Measurements from ENCODE around the gene ELOVL1. TPM values are rescaled to one million over a fixed set of nuclear protein-coding genes. Genes with fewer than 3 reads are reported as not detected.
A peak's percentile ranks its signal among the peaks of the same experiment; 100 is the strongest.

Gene ELOVL1
- polyA plus RNA-seq, 3 donors from 2014 or later = 99.8 to 189 (median 113) TPM

GRCh38 chr1:43392702-43393101 is 24.9 kb upstream of the ELOVL1 start:
- H3K27ac Mint-ChIP-seq = peak overlapping the region in 2 of 6 donors; percentile 0 to 22
- peaks cover 41 to 65% of the 10 kb centered on the region in 2 donors for H3K4me1 Mint-ChIP-seq
- no peaks in the 10 kb centered on the region for H3K9me3 Mint-ChIP-seq
- H3K36me3 Mint-ChIP-seq = peaks cover 0 to 4% (median 0%) of the 10 kb centered on the region in 3 donors
- H3K4me3 Mint-ChIP-seq = no peak overlapping the region
- DNase-seq = no peak
- H3K27me3 Mint-ChIP-seq (ENCODE audit: low read depth in 3 of 3) = peaks cover 0 to 3% (median 3%) of the 10 kb centered on the region in 3 donors

- H3K36me3 Mint-ChIP-seq = peaks cover 10 to 26% (median 15%) of the 10 kb centered on the region in 3 donors
- H3K4me1 Mint-ChIP-seq = peaks cover 39 to 57% of the 10 kb centered on the region in 2 donors
- peaks cover 0 to 4% (median 3%) of the 10 kb centered on the region in 3 donors for H3K27me3 Mint-ChIP-seq (ENCODE audit: low read depth in 3 of 3)
Measured at GRCh38 chr1:43389326-43390313, 21.8 kb upstream of the ELOVL1 start, which contains the start of the genes MED8 and SZT2. Gene MED8, minus strand, starts transcription at chr1:43389800. Its CDS starts 36 bp downstream, at chr1:43389764. Gene SZT2, plus strand, starts transcription at chr1:43389899. Its CDS starts 70 bp downstream, at chr1:43389969.

DNA sequence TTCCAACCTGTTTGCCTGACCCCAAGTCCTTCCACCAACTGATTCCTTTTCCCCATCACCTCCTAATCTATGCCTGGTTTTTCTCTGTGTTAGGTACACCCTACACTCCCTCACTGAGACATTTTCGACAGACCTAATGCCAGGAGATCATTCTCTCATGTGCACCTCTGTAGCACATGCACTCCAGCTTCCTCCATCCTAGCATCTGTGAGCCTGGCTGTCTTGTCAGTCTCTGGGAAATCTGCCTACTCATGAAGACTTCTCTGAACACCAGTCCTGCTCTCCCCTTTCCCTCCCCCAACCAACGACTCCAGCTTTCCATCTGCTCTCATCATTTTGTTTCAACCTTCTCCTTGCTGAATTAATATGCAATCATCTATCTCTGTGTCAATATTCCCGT is 20.8 kb upstream of the ELOVL1 start:
- DNase-seq = no peak
- Mint-ChIP-seq H3K27me3 (ENCODE audit: low read depth in 3 of 3) (peaks cover 0 to 4% (median 3%) of the 10 kb centered on the region in 3 donors), H3K4me3 (peak overlapping the region; percentile 98 to 100 (median 100)), H3K36me3 (peaks cover 10 to 36% (median 15%) of the 10 kb centered on the region in 3 donors), H3K9me3 (no peaks in the 10 kb centered on the region), H3K4me1 (peaks cover 39 to 53% of the 10 kb centered on the region in 2 donors), H3K27ac (peak overlapping the region; percentile 97 to 100 (median 100))

More at GRCh38 chr1:43389326-43390313, 21.8 kb upstream of the ELOVL1 start, which contains the start of the genes MED8 and SZT2:
- Mint-ChIP-seq H3K9me3 (no peaks in the 10 kb centered on the region), H3K4me3 (peak within 1 kb of the TSS; percentile 98 to 100 (median 100)), H3K27ac (peak within 1 kb of the TSS; percentile 97 to 100 (median 100))
- peak; percentile 93 to 94 (median 94) for DNase-seq

GRCh38 chr1:43387976-43388599 is 20.3 kb upstream of the ELOVL1 start:
- Mint-ChIP-seq H3K4me1 (peaks cover 39 to 48% of the 10 kb centered on the region in 2 donors), H3K27ac (peak overlapping the region; percentile 97 to 100 (median 100)), H3K9me3 (no peaks in the 10 kb centered on the region), H3K36me3 (peaks cover 10 to 41% (median 17%) of the 10 kb centered on the region in 3 donors), H3K27me3 (ENCODE audit: low read depth in 3 of 3) (peaks cover 0 to 4% (median 3%) of the 10 kb centered on the region in 3 donors), H3K4me3 (peak overlapping the region; percentile 98 to 100 (median 100))
- DNase-seq = no peak

DNA sequence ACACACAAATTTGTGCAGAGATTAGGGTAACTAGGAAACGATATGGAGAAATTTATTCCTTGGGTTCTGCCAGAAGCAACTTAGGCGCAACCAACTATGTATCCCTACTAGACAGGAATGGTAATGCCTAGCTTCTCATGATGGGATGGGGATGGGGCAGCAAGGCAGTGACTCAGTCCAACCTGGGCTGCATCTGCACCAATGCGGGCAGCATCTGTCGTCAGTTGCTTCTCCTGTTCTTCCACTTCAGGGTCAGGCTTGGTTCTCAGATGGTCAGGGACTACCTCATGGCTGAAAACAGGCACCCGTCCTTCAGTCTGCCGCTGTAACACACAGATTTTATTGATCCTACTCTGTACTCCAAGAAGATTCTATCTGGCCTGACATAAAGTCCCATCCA is 18.9 kb upstream of the ELOVL1 start:
- no peak overlapping the region for H3K4me3 Mint-ChIP-seq
- DNase-seq = no peak
- peaks cover 13 to 53% (median 24%) of the 10 kb centered on the region in 3 donors for H3K36me3 Mint-ChIP-seq
- no peaks in the 10 kb centered on the region for H3K9me3 Mint-ChIP-seq
- peaks cover 0 to 4% (median 3%) of the 10 kb centered on the region in 3 donors for H3K27me3 Mint-ChIP-seq (ENCODE audit: low read depth in 3 of 3)
- peak overlapping the region in 1 of 6 donors; percentile 8 for H3K27ac Mint-ChIP-seq
- peaks cover 34 to 43% of the 10 kb centered on the region in 2 donors for H3K4me1 Mint-ChIP-seq

GRCh38 chr1:43383449-43383848 is 15.6 kb upstream of the ELOVL1 start:
- DNase-seq = no peak
- H3K27me3 Mint-ChIP-seq (ENCODE audit: low read depth in 3 of 3) = peaks cover 0 to 1% (median 0%) of the 10 kb centered on the region in 3 donors
- peaks cover 13 to 58% (median 24%) of the 10 kb centered on the region in 3 donors for H3K36me3 Mint-ChIP-seq
- no peak overlapping the region for H3K27ac Mint-ChIP-seq
- H3K4me3 Mint-ChIP-seq = no peak overlapping the region
- H3K9me3 Mint-ChIP-seq = no peaks in the 10 kb centered on the region
- H3K4me1 Mint-ChIP-seq = peaks cover 13 to 19% of the 10 kb centered on the region in 2 donors

GRCh38 chr1:43382027-43382779 is 14.4 kb upstream of the ELOVL1 start:
- H3K4me1 Mint-ChIP-seq = peaks cover 6 to 8% of the 10 kb centered on the region in 2 donors
- H3K4me3 Mint-ChIP-seq = no peak overlapping the region
- no peak for DNase-seq
- H3K27ac Mint-ChIP-seq = peak overlapping the region in 3 of 6 donors; percentile 22 to 54 (median 54)
- H3K9me3 Mint-ChIP-seq = no peaks in the 10 kb centered on the region
- peaks cover 0 to 1% (median 0%) of the 10 kb centered on the region in 3 donors for H3K27me3 Mint-ChIP-seq (ENCODE audit: low read depth in 3 of 3)
- peaks cover 13 to 58% (median 24%) of the 10 kb centered on the region in 3 donors for H3K36me3 Mint-ChIP-seq

GRCh38 chr1:43381612-43382011 is 13.8 kb upstream of the ELOVL1 start:
- no peak overlapping the region for H3K4me3 Mint-ChIP-seq
- peaks cover 0 to 1% (median 0%) of the 10 kb centered on the region in 3 donors for H3K27me3 Mint-ChIP-seq (ENCODE audit: low read depth in 3 of 3)
- H3K27ac Mint-ChIP-seq = peak overlapping the region in 5 of 6 donors; percentile 30 to 71 (median 56)
- peaks cover 7 to 54% (median 19%) of the 10 kb centered on the region in 3 donors for H3K36me3 Mint-ChIP-seq
- H3K9me3 Mint-ChIP-seq = no peaks in the 10 kb centered on the region
- DNase-seq = no peak
- peaks cover 6 to 8% of the 10 kb centered on the region in 2 donors for H3K4me1 Mint-ChIP-seq

DNA sequence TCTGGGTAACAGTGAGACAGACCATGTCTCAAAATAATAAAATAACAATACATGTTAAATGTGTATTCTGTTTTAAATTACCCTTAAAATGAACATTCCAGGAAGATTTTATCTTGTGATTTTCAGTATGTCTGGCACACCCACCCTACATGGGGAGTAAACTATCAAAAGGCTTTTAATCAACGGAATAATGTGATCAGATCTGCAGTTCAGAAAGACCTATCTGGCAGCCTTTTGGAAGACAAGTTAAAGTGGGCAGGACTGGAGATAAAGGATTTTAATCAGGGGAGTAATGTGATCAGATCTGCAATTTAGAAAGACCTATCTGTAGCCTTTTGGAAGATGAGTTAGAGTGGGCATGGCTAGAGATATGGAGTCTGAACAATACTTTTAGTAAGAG is 11.7 kb upstream of the ELOVL1 start:
- Mint-ChIP-seq H3K4me1 (peaks cover 6 to 8% of the 10 kb centered on the region in 2 donors), H3K27ac (no peak overlapping the region), H3K4me3 (no peak overlapping the region), H3K36me3 (peaks cover 4 to 34% (median 9%) of the 10 kb centered on the region in 3 donors), H3K9me3 (no peaks in the 10 kb centered on the region), H3K27me3 (ENCODE audit: low read depth in 3 of 3) (no peaks in the 10 kb centered on the region)
- no peak for DNase-seq

- Mint-ChIP-seq H3K9me3 (no peaks in the 10 kb centered on the region), H3K36me3 (peaks cover 1 to 18% (median 4%) of the 10 kb centered on the region in 3 donors), H3K4me3 (no peak overlapping the region), H3K27me3 (ENCODE audit: low read depth in 3 of 3) (no peaks in the 10 kb centered on the region), H3K4me1 (peaks cover 6 to 8% of the 10 kb centered on the region in 2 donors), H3K27ac (no peak overlapping the region)
- no peak for DNase-seq
Measured at GRCh38 chr1:43377831-43378230, 10.0 kb upstream of the ELOVL1 start.

GRCh38 chr1:43376723-43377235 is 9.0 kb upstream of the ELOVL1 start:
- Mint-ChIP-seq H3K4me1 (peaks cover 5 to 7% of the 10 kb centered on the region in 2 donors), H3K9me3 (no peaks in the 10 kb centered on the region), H3K27ac (peak overlapping the region in 2 of 6 donors; percentile 0 to 2), H3K4me3 (no peak overlapping the region), H3K36me3 (peaks cover 0 to 10% (median 0%) of the 10 kb centered on the region in 3 donors), H3K27me3 (ENCODE audit: low read depth in 3 of 3) (no peaks in the 10 kb centered on the region)
- DNase-seq = no peak

DNA sequence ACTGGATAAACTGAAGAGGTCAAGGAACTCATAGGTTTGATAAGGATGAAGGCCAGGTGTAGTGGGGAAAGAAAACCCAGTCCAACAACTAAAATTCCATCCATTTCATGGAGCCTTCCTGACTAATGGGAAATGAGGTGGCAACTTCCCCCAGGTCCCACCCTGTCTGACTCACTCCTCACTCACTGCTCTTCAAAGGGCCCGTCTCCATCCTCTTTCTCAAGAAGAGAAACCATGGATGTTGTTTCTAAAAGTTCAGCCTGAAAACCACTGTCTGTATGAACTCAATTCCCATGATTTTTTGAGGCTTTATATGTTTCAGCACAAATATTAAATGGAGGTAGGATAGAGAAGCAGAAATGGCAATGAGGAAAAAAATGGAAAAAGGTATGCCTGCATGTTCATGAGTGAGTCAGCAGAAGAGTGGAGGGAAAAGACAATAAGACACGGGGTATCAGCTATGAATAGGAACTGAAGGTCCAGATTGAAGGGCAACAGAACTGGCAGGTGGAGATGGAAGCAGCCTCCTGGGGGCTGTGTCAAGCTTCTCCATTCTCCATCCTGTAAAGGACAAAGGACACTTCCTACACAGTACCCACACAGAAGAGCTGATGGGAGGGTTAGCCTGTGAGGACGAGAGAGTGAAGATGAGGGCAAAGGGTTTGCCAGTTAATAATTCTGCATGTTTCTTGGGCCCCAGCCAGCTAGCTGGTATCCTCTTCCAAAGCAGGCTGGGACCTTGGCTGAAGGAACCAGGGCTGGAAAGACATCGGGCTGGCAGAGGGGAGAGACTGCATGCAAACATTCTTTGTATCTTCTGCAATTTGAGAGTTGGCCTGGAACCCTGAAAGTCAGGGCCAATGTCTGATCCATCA is 5.5 kb upstream of the ELOVL1 start:
- H3K4me1 Mint-ChIP-seq = peaks cover 14 to 17% of the 10 kb centered on the region in 2 donors
- no peaks in the 10 kb centered on the region for H3K9me3 Mint-ChIP-seq
- H3K36me3 Mint-ChIP-seq = no peaks in the 10 kb centered on the region
- no peaks in the 10 kb centered on the region for H3K27me3 Mint-ChIP-seq (ENCODE audit: low read depth in 3 of 3)
- no peak overlapping the region for H3K27ac Mint-ChIP-seq
- H3K4me3 Mint-ChIP-seq = no peak overlapping the region
- no peak for DNase-seq
